MM.1S (cell line): ENCODE data around the gene BIRC6.

Experiments
- EZH2phosphoT487 ChIP-seq: fragments of 300-600 bp; sonication (generic); IDR thresholded peaks from 2 replicates; pipeline ENCODE4 v1.6.1; 2018; ENCODE audit warnings: antibody characterized with exemption, low read length
- TF ChIP-seq, protein P1 (sequence below): fragments of 300-600 bp; sonication (generic); IDR thresholded peaks from 2 replicates; pipeline ENCODE4 v1.5.1; 2016; ENCODE audit warnings: antibody characterized with exemption, low read length, mixed read lengths

DNA sequence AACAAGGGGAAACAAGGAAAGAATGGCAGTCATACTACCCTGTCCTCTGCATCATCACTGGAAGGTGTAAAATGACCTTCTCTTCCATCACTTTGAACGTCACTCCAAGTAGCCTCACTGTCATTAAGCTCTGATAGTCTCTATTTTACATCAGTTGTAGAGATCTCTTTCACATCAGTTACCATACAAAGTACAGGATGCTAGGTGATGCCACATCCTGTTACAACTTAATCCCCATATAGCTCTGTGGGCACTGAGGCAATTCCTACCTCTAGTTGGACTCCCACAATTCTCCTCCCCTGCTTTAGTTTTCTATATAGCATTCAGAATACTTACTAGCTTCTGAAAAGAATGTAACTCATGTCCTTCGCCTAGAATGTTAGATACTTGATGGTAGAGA, 215.9 kb downstream of the BIRC6 start:
- no peak for TF ChIP-seq EZH2phosphoT487
- TF ChIP-seq, protein P1, sequence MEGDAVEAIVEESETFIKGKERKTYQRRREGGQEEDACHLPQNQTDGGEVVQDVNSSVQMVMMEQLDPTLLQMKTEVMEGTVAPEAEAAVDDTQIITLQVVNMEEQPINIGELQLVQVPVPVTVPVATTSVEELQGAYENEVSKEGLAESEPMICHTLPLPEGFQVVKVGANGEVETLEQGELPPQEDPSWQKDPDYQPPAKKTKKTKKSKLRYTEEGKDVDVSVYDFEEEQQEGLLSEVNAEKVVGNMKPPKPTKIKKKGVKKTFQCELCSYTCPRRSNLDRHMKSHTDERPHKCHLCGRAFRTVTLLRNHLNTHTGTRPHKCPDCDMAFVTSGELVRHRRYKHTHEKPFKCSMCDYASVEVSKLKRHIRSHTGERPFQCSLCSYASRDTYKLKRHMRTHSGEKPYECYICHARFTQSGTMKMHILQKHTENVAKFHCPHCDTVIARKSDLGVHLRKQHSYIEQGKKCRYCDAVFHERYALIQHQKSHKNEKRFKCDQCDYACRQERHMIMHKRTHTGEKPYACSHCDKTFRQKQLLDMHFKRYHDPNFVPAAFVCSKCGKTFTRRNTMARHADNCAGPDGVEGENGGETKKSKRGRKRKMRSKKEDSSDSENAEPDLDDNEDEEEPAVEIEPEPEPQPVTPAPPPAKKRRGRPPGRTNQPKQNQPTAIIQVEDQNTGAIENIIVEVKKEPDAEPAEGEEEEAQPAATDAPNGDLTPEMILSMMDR, result no peak
